Muscle layer of colon (tissue), 2 donors: Measurements from ENCODE around the gene TSC2.
A peak's percentile ranks its signal among the peaks of the same experiment; 100 is the strongest.
"Not testable (repeated sequence)": the region's sequence is repeated elsewhere in the genome, so short reads cannot be mapped to it uniquely, and the experiment has no call there.

Experiments used
- H3K27ac ChIP-seq: one replicate; pipeline ENCODE4 v1.7.0; 2013; ENCODE audit warnings: low read depth, mild to moderate bottlenecking, low read length, moderate library complexity
- H3K27me3 ChIP-seq, 2 donors: one replicate each; pipeline ENCODE4 v1.7.0; 2013; ENCODE audit warnings: low read length in 2 of 2, mild to moderate bottlenecking in 2 of 2; ENCODE audit not compliant: insufficient read depth in 2 of 2, control insufficient read depth in 1 of 2
- H3K36me3 ChIP-seq: one replicate; pipeline ENCODE4 v1.7.0; 2013; ENCODE audit warnings: mild to moderate bottlenecking, low read length; ENCODE audit not compliant: insufficient read depth
- H3K4me1 ChIP-seq: one replicate; pipeline ENCODE4 v1.7.0; 2013; ENCODE audit warnings: mild to moderate bottlenecking, low read length; ENCODE audit not compliant: insufficient read depth
- H3K4me3 ChIP-seq, 2 donors: one replicate each; pipeline ENCODE4 v1.7.0; 2013; ENCODE audit warnings: low read length in 2 of 2, low read depth in 1 of 2, mild to moderate bottlenecking in 1 of 2, moderate library complexity in 1 of 2
- H3K9ac ChIP-seq: one replicate; pipeline ENCODE4 v1.7.0; 2013; ENCODE audit warnings: low read length
- H3K9me3 ChIP-seq: one replicate; pipeline ENCODE4 v1.7.0; 2013; ENCODE audit warnings: mild to moderate bottlenecking, low read length
- donor health status: abdominal sarcoma.
- donor health status: Adenocarcinoma of cecum.

TSC2 gene

DNA sequence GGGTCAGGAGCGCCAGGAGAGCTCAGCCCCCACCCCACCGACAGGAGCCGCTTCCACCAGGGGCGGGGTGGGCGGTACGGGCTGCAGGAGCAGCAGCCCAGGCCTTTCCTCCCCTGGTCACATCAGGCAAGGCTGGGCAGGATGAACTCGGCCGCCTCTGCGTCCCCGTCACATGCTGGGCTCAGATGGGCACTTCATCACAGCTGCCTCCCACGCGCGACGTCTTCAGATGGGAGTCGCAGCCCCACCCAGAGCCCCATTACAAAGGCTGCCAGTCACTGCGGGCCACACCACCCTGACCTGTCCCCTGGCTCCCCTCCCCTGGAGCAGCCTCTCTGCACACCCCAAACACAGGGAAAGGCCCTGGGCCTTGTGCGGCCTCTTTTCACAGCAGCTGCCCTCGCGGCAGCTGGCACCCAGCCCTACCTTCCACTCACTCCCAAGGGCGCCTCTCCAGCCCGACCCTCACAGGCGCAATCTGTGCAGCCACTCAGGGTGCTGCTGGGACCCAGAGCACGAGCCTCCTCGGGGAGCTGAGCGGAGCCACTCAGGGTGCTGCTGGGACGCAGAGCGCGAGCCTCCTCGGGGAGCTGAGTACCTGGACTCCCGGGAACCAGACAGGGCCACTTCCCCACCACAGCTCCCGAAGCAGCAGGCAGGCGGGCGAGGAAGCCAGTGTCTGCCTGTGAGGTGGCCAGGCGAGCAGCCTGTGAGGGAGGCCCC lies 42.8 kb upstream of the TSC2 start:
- no peak overlapping the region for H3K9ac ChIP-seq
- H3K36me3 ChIP-seq = peaks cover 42% of the 10 kb centered on the region
- H3K9me3 ChIP-seq = no peaks in the 10 kb centered on the region
- H3K27me3 ChIP-seq = no peaks in the 10 kb centered on the region
- H3K27ac ChIP-seq = no peak overlapping the region
- H3K4me3 ChIP-seq = no peak overlapping the region
- peaks cover 38% of the 10 kb centered on the region for H3K4me1 ChIP-seq

DNA sequence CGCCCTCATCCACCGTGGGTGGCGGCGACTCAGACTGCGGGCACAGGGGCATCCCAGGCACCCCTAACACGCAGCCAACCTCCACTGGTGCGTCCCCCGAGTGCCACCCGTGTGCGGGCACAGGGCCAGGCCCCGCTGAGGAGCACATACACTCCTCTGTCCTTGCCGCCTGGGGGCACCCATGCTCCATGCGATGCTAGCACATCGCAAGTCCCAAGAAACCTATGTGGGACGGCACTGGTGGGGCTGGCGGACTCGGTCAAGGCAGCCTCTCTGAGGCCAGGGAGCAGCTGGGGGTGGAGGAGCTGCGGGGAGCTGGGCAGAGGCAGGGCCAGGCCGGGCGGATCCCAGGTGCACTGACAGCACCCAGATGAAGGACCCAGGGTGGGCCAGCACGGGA lies 42.1 kb upstream of the TSC2 start:
- Histone ChIP-seq H3K27me3 (no peaks in the 10 kb centered on the region), H3K4me1 (peaks cover 45% of the 10 kb centered on the region), H3K9ac (no peak overlapping the region), H3K27ac (no peak overlapping the region), H3K9me3 (no peaks in the 10 kb centered on the region), H3K36me3 (peaks cover 35% of the 10 kb centered on the region), H3K4me3 (no peak overlapping the region)

- peaks cover 28% of the 10 kb centered on the region for H3K36me3 ChIP-seq
- no peak overlapping the region for H3K9ac ChIP-seq
- no peak overlapping the region for H3K27ac ChIP-seq
- peaks cover 46% of the 10 kb centered on the region for H3K4me1 ChIP-seq
- no peak overlapping the region for H3K4me3 ChIP-seq
- no peaks in the 10 kb centered on the region for H3K27me3 ChIP-seq
- no peaks in the 10 kb centered on the region for H3K9me3 ChIP-seq
Measured at GRCh38 chr16:2006317-2006716, 41.5 kb upstream of the TSC2 start.

GRCh38 chr16:2007081-2007836 lies 40.5 kb upstream of the TSC2 start:
- Histone ChIP-seq H3K4me3 (peak overlapping the region in 1 of 2 donors; percentile 66), H3K27ac (no peak overlapping the region), H3K36me3 (peaks cover 19% of the 10 kb centered on the region), H3K4me1 (peaks cover 46% of the 10 kb centered on the region), H3K9ac (no peak overlapping the region), H3K9me3 (no peaks in the 10 kb centered on the region), H3K27me3 (no peaks in the 10 kb centered on the region)

GRCh38 chr16:2008009-2008526 lies 39.7 kb upstream of the TSC2 start:
- Histone ChIP-seq H3K4me1 (peaks cover 46% of the 10 kb centered on the region), H3K27ac (no peak overlapping the region), H3K9ac (no peak overlapping the region), H3K27me3 (no peaks in the 10 kb centered on the region), H3K9me3 (no peaks in the 10 kb centered on the region), H3K36me3 (peaks cover 11% of the 10 kb centered on the region), H3K4me3 (peak overlapping the region in 1 of 2 donors; percentile 66)

- Histone ChIP-seq H3K4me1 (peaks cover 46% of the 10 kb centered on the region), H3K4me3 (peak overlapping the region; percentile 66 to 96), H3K27ac (peak overlapping the region; percentile 86), H3K36me3 (peaks cover 5% of the 10 kb centered on the region), H3K9ac (peak overlapping the region; percentile 54), H3K9me3 (no peaks in the 10 kb centered on the region), H3K27me3 (no peaks in the 10 kb centered on the region)
Measured at GRCh38 chr16:2008631-2009163, 39.1 kb upstream of the TSC2 start.

- peak overlapping the region; percentile 86 for H3K27ac ChIP-seq
- H3K27me3 ChIP-seq = no peaks in the 10 kb centered on the region
- peaks cover 41% of the 10 kb centered on the region for H3K4me1 ChIP-seq
- no peaks in the 10 kb centered on the region for H3K9me3 ChIP-seq
- peaks cover 5% of the 10 kb centered on the region for H3K36me3 ChIP-seq
- peak overlapping the region; percentile 66 to 96 for H3K4me3 ChIP-seq
- peak overlapping the region; percentile 54 for H3K9ac ChIP-seq
Measured at GRCh38 chr16:2009164-2009711, 38.5 kb upstream of the TSC2 start.

GRCh38 chr16:2009791-2010510 lies 37.8 kb upstream of the TSC2 start, which contains the start of gene ZNF598:
Gene ZNF598 (minus strand): TSS chr16:2009821.
- Histone ChIP-seq H3K9me3 (no peaks in the 10 kb centered on the region), H3K4me3 (peak within 1 kb of the TSS; percentile 75 to 96), H3K4me1 (peaks cover 36% of the 10 kb centered on the region), H3K27me3 (no peaks in the 10 kb centered on the region), H3K36me3 (peaks cover 5% of the 10 kb centered on the region), H3K9ac (peak within 1 kb of the TSS; percentile 54), H3K27ac (peak within 1 kb of the TSS; percentile 86)

DNA sequence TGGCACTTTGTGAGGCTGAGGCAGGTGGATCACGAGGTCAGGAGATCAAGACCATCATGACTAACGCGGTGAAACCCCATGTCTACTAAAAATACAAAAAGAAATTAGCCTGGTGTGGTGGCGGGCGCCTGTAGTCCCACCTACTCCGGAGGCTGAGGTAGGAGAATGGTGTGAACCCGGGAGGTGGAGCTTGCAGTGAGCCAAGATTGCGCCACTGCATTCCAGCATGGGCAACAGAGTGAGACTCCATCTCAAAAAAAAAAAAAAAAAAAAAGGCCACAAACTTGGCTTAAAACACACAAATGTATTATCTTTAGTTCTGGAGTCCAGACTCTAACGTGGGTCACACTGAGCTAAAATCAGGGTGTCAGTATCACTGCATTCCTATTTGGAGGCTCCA lies 36.1 kb upstream of the TSC2 start:
- not testable (repeated sequence) for H3K27ac ChIP-seq, H3K27me3 ChIP-seq, H3K9me3 ChIP-seq, H3K9ac ChIP-seq, H3K36me3 ChIP-seq, H3K4me3 ChIP-seq
- H3K4me1 ChIP-seq = peaks cover 31% of the 10 kb centered on the region

GRCh38 chr16:2013527-2013926 lies 34.3 kb upstream of the TSC2 start:
- Histone ChIP-seq H3K36me3 (no peaks in the 10 kb centered on the region), H3K4me3 (no peak overlapping the region), H3K9ac (no peak overlapping the region), H3K27me3 (no peaks in the 10 kb centered on the region), H3K4me1 (peaks cover 14% of the 10 kb centered on the region), H3K27ac (no peak overlapping the region), H3K9me3 (no peaks in the 10 kb centered on the region)
